ENCODE results near the gene ITSN2.
"Not testable (repeated sequence)": the region's sequence is repeated elsewhere in the genome, so short reads cannot be mapped to it uniquely, and the experiment has no call there.

Gene ITSN2

DNA sequence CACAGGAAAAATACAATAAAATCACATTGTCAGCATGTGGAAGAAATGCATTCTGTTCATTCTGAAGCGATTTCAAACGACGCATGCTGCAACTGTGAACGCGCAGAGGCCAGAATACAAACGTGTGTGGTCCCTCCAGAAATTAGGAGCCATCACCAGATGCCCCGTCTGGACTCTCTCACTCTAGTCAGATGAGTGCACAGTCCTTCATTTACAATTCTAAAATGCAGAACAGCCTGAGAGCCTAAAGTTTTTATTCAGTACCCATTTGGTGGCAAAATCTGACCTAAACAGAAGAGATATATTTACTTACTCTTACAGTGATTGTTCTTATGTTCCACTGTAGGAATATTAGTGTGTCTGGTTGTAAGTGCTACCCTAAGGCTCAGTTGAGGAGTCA lies 148.9 kb downstream of the ITSN2 start:
- DNase-seq (ENCODE audit: low read depth), result no peak

GRCh38 chr2:24210723-24211122 lies 149.6 kb downstream of the ITSN2 start:
- no peak for DNase-seq (ENCODE audit: low read depth)

- no peak for DNase-seq (ENCODE audit: low read depth)
Measured at GRCh38 chr2:24210106-24210455, 150.3 kb downstream of the ITSN2 start.

DNA sequence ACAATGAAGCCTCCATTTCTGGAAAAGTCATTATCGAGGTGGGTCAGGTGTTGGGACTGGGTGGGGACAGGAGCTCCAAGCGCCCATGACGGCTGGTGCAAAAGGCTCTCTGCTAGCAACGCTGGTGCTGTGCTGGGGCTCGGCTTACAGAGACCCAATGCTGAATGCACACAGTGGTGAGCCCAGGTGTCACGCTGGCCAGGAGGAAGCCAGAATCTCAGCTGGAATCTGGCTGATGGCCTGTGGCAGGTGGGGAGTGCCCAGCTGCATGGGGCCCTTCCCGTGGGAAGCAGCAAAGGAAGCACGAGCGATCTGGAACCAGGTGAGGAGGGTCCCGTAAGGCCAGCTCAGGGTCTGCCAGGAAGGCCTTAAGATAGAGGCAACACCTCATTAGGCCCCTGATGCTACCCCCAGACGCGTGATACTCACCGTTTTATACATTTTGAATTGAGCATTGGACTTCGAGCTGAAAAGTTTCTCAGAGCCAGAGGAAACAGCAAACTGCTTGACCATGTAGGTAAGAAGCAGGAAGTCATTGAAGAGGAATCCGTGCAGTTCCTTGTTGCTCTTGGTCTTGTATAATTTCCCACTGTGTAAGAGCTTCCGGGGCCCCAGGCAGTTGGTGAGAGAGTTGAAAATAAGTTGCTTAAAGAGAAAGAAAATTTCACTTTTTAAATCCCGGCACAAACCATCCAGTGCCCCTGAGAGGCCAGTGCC lies 150.8 kb downstream of the ITSN2 start:
- no peak for DNase-seq (ENCODE audit: low read depth)

DNA sequence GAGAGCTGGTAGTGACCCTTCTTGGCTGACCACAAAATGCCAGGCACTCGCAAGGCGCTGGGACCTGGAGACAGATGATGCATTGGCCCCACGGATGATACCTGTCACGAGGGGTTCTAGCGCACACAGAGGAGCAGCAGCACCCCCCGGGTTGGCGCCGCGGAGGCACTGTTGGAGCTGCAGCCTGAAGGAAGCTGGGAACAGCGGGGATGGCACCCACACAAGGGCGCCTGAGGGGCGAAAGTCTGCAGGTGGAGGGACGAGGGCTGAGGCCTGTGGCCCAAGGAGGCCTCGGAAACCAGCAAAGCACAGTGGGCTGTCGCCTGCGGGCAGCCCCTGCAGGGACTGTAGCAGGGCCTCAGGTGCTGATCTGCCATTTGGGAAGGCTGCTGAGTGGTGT lies 151.8 kb downstream of the ITSN2 start:
- no peak for DNase-seq (ENCODE audit: low read depth)

- no peak for DNase-seq (ENCODE audit: low read depth)
Measured at GRCh38 chr2:24207359-24207758, 153.0 kb downstream of the ITSN2 start.

DNA sequence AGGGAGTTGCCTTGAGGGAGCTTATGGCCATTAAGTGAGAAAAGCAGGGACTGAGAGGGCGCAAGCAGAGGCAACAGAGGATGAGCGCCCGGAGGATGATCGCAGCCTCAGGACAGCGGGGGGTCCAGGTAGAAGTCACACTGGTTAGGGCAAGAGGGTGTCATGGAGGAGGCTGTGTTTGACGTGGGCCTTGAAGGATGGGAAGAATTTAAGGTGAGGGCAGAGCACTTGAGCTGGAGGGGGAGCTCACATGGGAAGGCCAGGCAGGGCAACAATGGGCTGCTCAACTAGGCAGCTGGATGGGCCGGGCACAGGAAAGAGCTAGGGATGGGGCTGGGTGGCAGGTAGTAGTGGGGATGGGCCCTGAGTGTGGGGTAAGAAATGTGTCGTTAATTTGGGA lies 153.6 kb downstream of the ITSN2 start:
- DNase-seq (ENCODE audit: low read depth), result no peak

DNA sequence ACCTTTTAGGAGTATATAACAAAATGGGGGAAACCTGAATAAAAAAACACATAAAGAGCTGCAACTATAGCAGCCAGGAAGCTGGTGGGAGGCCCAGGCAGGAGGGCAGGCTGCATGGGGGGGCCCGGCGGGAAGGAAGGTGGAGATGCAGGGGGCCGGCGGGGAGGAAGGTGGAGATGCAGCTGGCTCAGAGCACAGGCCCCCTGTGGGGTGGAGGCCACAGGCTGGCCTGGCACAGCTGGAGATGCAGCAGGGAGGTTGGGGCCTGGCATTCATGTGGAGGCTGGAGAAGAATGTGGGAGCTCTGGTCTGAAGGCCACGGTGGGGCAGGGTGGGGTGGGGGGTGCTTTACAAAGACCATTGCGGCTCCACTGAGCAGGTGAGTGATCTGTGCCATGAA lies 154.1 kb downstream of the ITSN2 start:
- DNase-seq (ENCODE audit: low read depth), result no peak

- no peak for DNase-seq (ENCODE audit: low read depth)
Measured at GRCh38 chr2:24205131-24205530, 155.2 kb downstream of the ITSN2 start.

GRCh38 chr2:24204505-24204904 lies 155.8 kb downstream of the ITSN2 start:
- no peak for DNase-seq (ENCODE audit: low read depth)

GRCh38 chr2:24203787-24204150 lies 156.6 kb downstream of the ITSN2 start:
- no peak for DNase-seq (ENCODE audit: low read depth)

DNA sequence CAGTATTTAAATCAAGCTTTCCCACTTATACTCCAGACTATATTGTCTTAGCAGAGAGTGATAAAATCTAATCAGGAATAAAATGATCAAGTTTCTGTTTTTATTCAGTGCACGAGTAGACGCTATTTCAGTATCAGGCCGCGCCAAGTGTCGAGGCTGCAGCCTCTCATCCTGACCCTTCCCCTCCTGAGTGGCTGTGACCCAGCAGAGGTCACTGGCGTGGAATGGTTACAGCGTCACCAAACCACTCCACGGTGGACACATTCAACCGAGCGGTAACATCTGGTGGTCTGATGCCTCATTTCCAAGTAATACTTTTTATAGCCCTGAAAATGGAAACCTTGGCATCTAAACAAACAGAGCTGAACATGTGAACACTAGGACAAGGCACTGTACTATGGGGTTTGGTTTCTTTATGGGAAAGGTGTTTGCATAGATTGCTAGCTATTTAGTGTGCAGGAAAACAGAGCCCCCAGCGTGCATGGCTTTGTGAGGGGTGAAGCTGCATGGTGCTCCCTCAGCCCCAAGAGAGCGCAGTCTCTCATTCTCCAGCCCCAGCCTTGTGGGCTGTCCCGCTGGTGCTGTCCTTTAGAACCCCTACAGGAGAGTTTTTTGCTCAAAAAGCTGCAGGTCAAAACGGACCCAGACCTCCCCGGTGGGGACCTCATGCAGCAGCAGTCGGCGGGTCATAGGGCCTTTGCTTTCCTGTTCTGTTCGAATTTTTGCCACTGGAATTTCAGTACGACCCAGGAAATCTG lies 157.1 kb downstream of the ITSN2 start:
- no peak for DNase-seq (ENCODE audit: low read depth)

GRCh38 chr2:24200799-24201198 lies 159.5 kb downstream of the ITSN2 start:
- DNase-seq (ENCODE audit: low read depth), result no peak

- no peak for DNase-seq (ENCODE audit: low read depth)
Measured at GRCh38 chr2:24199968-24200590, 160.3 kb downstream of the ITSN2 start.

DNA sequence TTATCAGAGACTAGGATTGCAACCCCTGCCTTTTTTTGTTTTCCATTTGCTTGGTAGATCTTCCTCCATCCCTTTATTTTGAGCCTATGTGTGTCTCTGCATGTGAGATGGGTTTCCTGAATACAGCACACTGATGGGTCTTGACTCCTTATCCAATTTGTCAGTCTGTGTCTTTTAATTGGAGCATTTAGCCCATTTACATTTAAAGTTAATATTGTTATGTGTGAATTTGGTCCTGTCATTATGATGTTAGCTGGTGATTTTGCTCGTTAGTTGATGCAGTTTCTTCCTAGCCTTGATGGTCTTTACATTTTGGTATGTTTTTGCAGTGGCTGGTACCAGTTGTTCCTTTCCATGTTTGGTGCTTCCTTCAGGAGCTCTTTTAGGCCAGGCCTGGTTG lies 163.1 kb downstream of the ITSN2 start:
- not testable (repeated sequence) for DNase-seq (ENCODE audit: low read depth)

GRCh38 chr2:24191848-24192247 lies 168.5 kb downstream of the ITSN2 start:
- no peak for DNase-seq (ENCODE audit: low read depth)

DNA sequence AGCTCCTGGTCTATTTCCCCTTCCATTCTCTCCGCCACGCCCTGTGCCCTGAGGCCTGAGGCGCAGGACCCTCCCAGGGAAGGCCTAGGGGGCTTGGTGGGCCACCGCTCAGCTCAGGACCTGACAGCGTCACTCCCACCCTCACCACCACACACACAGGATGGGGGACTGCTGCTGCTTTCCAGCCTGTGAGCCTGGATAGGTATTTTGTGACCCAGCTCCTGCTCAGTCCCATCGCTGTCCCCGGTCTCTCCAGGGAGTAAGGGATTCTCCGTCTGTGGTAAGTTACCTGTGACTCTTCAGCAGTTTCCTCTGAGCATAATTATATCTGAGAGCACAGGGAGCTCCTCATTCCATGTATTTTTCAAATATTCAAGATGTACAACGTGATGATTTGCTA lies 169.2 kb downstream of the ITSN2 start:
- no peak for DNase-seq (ENCODE audit: low read depth)

DNA sequence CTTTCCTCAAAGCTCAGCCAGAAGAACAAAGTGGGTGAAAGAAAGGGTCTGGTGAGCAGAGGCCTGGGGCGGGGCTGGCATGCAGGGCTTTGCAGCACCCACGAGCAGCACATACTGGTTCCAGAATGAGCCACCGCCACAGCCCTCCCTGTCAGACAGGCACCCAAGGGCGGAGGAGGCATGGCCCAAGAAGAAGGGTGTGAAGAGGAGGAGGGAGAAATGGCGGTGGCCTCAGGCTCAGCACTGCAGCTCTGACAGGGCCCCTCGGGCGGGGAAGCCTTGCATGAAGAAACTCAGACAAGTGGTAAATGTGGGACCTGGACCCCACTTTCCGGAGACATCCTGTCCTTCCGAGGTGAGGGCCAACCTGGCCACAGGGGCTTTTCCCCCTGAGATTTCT lies 169.8 kb downstream of the ITSN2 start:
- DNase-seq (ENCODE audit: low read depth), result no peak

DNA sequence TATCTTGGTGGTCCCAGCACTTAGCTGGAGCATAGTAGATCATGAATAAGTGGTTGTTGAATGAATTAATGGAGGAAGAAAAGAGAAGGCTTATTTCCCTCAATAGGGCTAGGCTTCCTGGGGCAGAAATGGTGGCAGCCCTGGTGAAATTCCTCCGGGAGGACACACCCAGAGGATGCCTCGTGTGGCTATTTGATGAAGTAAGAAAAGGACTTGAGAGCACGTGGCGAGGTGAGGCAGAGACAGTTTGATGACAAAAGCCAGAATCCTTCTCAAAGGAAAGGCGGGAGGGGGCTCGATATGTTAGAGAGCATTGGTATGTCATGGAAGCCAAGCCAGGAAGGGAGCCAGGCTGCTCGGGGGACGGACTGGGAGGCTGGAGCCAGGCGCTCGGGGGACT lies 170.8 kb downstream of the ITSN2 start:
- DNase-seq (ENCODE audit: low read depth), result no peak

DNA sequence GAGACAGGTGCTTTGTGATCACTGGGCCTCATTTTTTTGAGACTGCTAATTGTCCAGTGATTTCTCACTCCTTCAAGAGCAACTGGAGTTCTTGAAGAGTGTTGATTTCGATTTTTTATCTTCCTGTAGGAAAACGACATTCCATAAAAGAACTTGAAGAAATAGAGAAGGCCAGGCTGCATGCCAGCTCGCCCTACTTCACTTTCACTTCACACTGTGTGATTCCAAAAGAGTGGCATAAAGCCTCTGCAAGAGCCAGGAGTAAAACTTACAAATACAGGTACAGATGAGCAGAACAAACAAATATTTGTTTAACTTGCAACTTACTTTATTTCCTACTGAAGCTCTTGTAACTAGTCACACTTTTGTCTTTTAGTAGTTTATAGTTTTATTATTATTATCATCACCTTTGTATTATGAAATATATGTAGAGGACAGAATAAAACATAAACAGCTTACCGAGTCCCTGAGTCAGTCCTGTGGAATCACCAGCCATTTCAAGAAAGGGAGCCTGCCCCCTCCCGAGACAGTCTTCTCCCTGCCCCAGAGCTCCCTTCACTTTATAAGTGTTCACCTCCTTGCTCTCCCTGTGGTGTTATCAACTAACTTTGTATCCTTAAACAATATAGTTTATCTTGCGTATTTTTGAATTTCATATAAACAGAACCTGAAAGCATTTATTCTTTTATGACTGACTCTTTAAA lies 176.8 kb downstream of the ITSN2 start:
- no peak for DNase-seq (ENCODE audit: low read depth)

GRCh38 chr2:24182507-24182906 lies 177.8 kb downstream of the ITSN2 start:
- no peak for DNase-seq (ENCODE audit: low read depth)

GRCh38 chr2:24181849-24182248 lies 178.5 kb downstream of the ITSN2 start:
- no peak for DNase-seq (ENCODE audit: low read depth)

DNA sequence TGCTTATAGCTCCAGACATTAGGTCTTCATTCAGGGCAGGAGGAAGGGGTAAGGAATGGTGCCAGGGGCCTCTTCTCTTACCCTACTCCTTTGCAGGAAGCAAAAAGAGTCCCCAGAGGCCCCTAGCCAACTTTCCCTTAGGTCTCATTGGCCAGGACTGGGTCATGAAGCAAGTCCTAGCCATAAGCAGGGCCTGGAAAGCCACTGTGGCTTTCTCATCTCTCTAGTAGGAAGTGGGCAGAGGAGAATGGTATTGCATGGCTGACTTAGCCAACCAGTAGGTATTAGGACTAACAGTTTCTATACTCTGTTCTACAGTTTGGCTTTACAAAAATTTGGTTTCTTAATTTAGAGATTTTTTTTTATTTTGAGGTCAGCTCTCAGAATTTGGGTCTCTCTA lies 180.7 kb downstream of the ITSN2 start:
- no peak for DNase-seq (ENCODE audit: low read depth)

All from activated T-cell treated with anti-CD3 and anti-CD28 coated beads for 48 hours (primary cell).